Left renal pelvis (tissue), 4 donors: ENCODE data around the gene ATP2C2. TPM values are rescaled to one million over a fixed set of nuclear protein-coding genes. Genes with fewer than 3 reads are reported as not detected.
"Not testable (repeated sequence)": the region's sequence is repeated elsewhere in the genome, so short reads cannot be mapped to it uniquely, and the experiment has no call there.

Experiments used
- DNase-seq, 4 donors: peaks; one replicate each; pipeline ENCODE4 v3.0.0-alpha.2; 2013; ENCODE audit warnings: low read depth in 4 of 4, low spot score in 3 of 4
- polyA plus RNA-seq, 4 donors: library from polyadenylated mRNA; unstranded; fragments of 120-200 nt; gene quantifications; one replicate each; pipeline ENCODE4 v1.2.1, GENCODE V29; 2013; ENCODE audit not compliant: insufficient read length in 4 of 4

Gene ATP2C2
- polyA plus RNA-seq, 4 donors: 0.27 to 2.1 (median 1.0) TPM

GRCh38 chr16:84340325-84341040 lies 27.9 kb upstream of the ATP2C2 start:
- DNase-seq: no peak

GRCh38 chr16:84341528-84342295 lies 26.6 kb upstream of the ATP2C2 start:
- DNase-seq: no peak

GRCh38 chr16:84343800-84344199 lies 24.5 kb upstream of the ATP2C2 start:
- DNase-seq: not testable (repeated sequence)

GRCh38 chr16:84344781-84345180 lies 23.6 kb upstream of the ATP2C2 start:
- DNase-seq: no peak

- no peak for DNase-seq
Measured at GRCh38 chr16:84347161-84347560, 21.2 kb upstream of the ATP2C2 start.

GRCh38 chr16:84348386-84348888 lies 19.9 kb upstream of the ATP2C2 start:
- DNase-seq: no peak

- no peak for DNase-seq
Measured at GRCh38 chr16:84349862-84350684, 18.3 kb upstream of the ATP2C2 start.

GRCh38 chr16:84350685-84351400 lies 17.5 kb upstream of the ATP2C2 start:
- no peak for DNase-seq

GRCh38 chr16:84351630-84352029 lies 16.7 kb upstream of the ATP2C2 start:
- DNase-seq: no peak

- no peak for DNase-seq
Measured at GRCh38 chr16:84354306-84354705, 14.0 kb upstream of the ATP2C2 start.

GRCh38 chr16:84355149-84355548 lies 13.2 kb upstream of the ATP2C2 start:
- no peak for DNase-seq

- no peak for DNase-seq
Measured at GRCh38 chr16:84356176-84356575, 12.2 kb upstream of the ATP2C2 start.

GRCh38 chr16:84356591-84357116 lies 11.7 kb upstream of the ATP2C2 start:
- no peak for DNase-seq

GRCh38 chr16:84357191-84357651 lies 11.1 kb upstream of the ATP2C2 start:
- DNase-seq: no peak

GRCh38 chr16:84358601-84359295 lies 9.6 kb upstream of the ATP2C2 start:
- no peak for DNase-seq

- DNase-seq: no peak
Measured at GRCh38 chr16:84359326-84359725, 9.0 kb upstream of the ATP2C2 start.

GRCh38 chr16:84360170-84360569 lies 8.2 kb upstream of the ATP2C2 start:
- no peak for DNase-seq

- DNase-seq: no peak
Measured at GRCh38 chr16:84360748-84361147, 7.6 kb upstream of the ATP2C2 start.

- DNase-seq: no peak
Measured at GRCh38 chr16:84361546-84361945, 6.8 kb upstream of the ATP2C2 start.
